Dedifferentiated amniotic fluid mesenchymal stem cell (primary cell): ENCODE measurements around the gene KDM6B.

ENCODE experiments used
- DNase-seq: peaks from one replicate; pipeline ENCODE4 v3.0.0-alpha.2; 2016; ENCODE audit errors: extremely low spot score

Gene KDM6B

DNA sequence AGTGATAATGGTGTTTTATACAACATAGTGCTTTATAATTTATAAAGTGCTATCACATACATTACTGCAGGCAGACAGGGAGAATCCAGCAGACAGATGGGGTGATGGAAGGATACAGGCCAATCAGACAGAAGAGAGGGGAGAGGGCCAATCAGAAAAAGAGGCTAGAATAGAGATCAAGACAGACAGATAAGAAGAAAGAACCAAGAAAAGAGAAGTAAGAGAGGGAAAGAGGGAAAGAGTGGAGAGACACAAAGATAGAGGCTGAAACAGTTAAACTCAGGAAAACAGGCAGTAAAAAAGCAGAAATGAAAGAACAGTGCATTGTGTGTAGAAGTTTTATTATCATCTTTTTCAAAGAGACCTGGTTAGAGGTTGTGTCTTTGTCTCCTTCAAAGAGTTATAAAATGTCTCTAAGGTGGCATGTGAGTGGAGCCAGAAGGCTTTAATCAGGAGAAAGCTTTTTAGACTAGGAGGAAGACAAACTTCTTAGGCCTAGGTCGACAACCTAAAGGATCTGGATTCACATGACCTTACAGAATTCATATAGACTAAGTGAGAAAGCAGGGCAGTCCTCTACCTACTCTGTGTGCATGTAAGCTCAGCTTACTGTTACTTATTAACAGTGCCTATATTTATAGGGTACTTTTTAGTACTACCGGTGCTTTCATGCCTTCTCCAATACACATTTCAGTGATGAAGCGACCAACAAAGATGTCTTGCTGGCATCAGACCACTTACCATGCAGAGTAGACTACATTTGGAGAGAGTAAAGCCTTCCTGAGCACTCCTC is 46.3 kb downstream of the KDM6B start:
- no peak for DNase-seq

DNA sequence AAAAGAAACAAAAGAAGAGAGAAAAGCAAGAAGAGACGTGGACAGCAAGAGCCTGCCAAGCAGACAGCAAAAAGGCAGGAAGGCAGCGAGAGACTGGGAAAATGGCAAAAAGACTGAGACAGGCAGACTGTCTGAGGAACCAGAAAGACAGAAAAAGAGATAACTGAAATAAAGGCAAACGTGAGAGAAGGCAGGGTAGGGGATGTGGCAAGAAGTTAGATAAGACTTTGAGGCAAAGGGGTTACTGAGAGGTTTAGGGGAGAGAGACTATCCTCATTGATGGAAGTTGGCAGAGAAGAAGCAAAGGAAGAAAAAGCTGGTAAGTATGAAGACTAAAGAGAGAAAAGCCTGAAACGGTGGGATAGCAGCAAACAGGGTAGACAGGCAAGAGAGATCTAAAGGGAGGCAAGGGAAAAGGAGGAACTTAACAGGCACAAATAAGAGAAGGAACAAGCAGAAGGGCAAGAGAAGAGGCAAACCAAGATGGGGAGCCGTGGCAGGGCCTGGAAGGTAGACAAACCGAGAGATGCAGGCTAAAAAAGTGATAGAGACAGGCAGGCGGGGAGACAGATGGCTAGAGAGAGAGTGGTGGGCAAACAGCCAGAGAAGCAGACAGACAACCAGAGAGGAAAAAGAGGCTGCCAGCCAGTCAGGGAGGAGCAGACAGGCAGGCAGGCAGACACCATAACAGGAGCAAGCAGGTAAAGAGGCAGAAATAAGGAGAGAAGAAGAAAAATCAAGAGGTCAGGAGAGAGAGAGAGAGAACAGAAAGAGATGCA is 47.4 kb downstream of the KDM6B start:
- no peak for DNase-seq

DNA sequence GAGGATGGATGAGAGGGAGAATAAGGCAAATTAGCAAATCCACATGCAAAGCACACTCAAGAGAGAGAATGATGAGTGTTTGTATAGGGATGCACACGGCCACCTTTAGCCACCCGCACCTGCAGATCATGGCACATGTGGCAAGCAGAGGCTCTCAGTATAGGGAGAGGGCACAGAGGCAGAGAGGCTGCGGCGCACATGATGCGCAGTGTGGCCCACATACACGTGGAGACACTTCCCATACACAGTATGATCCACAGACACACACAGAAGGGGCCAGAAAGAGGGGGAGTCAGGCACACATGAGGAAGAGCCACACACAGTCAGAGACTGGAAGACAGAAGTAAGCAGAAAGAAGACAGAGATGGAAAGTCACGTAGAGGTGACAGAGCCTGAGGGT is 48.1 kb downstream of the KDM6B start:
- no peak for DNase-seq

DNA sequence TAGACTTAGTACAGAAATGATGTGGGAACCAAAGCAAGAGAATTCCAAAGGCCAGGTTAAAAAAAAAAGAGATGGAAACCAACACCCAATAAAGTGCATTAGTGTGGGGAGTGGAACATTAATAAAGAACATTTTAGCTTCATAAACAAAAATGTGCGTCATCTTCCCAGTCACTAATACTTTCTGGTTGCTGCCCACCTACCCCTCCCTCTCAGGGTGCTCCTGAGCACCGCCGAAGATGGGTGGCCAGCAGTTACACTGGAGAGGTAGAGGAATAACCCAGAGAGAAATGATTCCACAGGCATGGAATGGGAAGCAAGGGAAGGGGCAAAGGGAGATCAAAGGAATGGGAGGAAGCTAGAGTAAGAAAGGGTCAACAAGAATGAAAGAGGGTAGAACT is 48.6 kb downstream of the KDM6B start:
- no peak for DNase-seq
